Measurements from ENCODE around the gene FRMD4A.
"Not testable (repeated sequence)": the region's sequence is repeated elsewhere in the genome, so short reads cannot be mapped to it uniquely, and the experiment has no call there.

Gene FRMD4A

DNA sequence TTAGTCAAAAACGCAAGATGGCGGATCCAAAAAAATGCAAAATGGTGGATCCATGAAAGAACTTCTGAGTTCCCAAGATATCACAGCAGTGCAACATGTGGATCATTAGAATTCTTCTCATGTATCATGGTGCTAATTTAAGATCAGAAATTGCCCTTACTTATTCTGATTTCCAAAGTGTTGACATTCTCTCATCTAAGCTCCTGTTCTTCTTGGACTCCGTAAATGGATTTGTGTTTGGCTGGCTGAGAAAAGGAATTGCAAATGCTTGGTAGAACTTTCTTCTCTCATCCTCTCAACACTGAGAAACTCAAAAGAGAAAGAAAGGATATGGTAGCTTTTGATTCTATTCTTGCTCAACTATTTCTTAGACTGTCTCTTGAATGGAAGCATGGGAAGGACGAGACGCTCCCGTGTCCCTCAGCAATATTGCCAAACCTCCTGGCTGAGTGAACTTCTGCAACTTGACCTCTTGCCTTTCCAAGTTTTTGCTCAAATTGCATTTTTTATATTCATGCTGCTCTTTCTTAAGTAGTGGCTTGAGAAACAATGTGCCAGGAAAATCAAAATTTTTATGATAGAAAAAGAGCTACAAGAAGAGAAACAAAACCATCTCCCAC, 44.7 kb downstream of the FRMD4A start:
- no peak for DNase-seq

GRCh38 chr10:14282276-14282675, 48.4 kb downstream of the FRMD4A start:
- no peak for DNase-seq

GRCh38 chr10:14278533-14278932, 52.2 kb downstream of the FRMD4A start:
- no peak for DNase-seq

DNA sequence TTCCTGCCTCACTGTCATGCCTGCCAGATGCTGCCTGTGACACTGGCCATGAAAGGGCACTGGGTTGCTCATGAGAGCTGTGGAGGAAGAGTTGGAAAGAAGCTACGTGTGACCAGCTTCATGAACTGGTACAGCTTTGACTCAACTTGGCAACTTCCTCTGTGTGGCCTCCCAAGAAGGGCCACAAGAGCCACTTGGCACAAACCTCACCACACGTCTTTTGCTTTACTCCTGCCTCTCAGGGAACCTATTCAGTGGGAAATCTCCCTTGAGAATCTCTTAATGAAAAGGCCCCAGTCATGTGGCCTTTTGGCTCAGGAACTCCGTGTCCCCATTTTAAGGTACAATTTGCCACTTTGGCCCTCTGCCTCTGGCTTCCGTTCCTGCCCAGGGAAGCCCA, 54.5 kb downstream of the FRMD4A start:
- no peak for DNase-seq

DNA sequence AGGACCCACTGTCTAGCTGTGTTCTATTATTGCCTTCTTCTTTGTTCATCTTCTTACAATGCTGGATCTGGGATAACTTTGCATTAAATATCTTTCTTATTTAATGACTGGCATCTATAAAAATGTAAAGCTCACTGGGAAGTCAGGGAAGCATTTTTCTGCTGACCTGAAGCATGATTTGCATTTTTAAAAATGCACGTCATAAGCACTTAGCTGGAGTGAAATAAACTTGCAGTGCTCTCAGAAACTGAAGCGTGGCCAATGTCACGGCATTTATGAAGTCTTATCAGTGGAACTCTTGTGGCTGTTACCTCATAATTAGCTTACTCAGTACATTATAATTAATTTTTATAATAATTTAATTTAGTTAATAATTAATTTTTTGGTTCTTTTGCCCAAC, 59.1 kb downstream of the FRMD4A start:
- DNase-seq, result no peak

- no peak for DNase-seq
These were observed 60.4 kb downstream of the FRMD4A start for GRCh38 chr10:14270370-14270769.

GRCh38 chr10:14265709-14266108, 65.0 kb downstream of the FRMD4A start:
- DNase-seq, result no peak

DNA sequence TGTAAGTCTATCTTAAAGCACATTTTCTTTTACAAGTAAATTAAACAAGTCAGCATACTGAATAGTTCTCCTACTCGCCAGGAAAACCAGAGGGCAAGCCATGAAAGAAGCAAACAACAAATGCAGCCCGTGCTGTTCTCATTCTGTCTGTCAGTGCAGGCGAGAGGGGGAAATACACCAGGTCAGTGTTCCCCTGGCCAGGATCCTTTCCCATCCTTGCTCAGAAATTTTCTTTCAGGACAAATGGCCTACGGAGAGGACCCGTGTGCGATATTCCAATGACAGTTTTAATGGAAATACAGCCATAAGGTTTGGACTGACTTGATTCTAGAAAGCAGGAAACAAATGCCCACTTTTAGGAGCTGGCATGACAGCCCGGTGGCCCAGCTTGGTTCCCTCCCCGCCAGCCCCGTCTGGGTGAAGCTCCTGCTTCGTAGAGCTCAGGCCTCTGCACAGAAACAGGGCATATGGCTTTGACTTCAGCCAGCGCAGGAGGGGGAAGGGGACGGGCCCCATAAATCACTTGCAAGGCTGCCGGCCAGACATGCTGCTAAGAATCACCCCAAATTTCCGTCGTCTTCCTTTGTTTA, 67.8 kb downstream of the FRMD4A start:
- no peak for DNase-seq

DNA sequence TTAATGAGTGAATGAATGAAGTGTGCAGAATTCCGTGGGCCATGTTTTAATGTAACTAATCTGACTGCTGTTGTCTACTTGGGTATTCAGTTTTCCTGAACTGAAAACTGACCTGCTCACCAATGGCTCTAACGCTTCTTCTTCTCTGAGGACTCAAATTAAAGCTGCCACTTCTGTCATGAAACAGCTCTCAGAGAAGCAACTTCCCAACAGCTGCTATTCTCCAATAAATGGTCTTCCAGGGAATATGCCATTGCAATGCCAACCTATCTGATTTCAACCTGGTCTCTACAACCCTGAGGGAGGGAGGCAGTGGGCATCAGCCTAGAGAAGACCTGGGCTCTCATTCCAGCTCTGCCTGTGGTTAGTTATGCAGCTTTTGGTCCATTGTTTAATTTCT, 69.4 kb downstream of the FRMD4A start:
- DNase-seq, result no peak

DNA sequence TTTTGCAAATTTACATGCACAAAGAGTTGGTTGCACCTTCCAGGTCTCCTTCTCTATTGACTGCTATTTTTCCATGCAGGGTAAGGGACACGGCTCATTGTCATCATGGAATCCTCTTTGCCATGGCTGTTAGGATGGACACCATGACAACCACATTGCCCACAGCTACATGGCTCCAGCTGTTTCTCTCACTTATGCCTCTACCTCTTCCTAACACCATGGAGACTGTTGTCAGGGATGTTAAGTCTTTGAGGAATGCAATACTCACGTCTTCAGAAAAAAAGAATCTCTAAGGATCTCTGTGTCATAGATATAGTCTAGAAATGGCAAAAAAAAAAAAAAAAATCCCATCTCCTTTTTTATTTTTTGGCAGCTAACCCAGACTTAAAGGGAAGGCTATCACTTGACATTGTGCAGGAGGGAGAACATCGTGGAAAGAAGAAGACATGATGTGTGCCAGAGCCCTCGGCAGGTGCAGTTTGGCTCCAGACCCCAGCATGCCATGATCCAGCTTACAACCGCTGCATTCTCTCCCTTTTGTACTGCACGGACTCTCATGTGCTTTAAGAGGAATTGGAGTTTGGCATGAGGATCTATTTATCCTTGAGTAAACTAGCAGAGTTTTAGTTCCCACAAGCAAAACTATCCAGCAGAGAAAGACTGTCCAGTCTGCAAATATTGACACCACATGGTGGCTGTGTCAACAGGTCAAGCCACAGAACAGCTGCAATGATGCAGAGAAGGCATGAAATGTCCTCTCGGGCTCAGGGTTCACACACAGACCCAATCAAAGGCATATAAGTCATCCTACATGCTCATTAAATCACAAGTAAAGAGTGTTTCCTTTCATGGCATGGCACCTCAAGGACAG, 70.8 kb downstream of the FRMD4A start:
- DNase-seq, result no peak

DNA sequence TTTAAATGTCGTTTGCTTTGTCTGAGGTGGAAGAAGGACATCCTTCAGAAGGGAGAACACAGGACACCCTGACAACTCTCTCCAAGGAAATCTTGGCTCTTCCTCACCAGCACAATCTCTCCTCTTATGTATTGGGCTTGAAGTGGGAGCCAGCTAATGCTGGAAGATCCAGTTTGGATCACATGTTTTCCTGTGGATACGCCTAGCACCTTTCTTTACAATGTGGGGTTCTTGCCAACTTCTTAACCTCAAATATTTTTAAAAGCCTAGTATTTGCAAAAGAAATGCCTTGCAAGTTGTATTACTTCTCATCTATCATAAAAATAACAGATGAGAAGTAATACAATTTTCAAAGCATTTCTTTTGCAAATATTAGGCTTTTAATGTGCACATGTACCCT, 76.4 kb downstream of the FRMD4A start:
- no peak for DNase-seq

- DNase-seq, result no peak
These were observed 77.0 kb downstream of the FRMD4A start for GRCh38 chr10:14253711-14254110.

DNA sequence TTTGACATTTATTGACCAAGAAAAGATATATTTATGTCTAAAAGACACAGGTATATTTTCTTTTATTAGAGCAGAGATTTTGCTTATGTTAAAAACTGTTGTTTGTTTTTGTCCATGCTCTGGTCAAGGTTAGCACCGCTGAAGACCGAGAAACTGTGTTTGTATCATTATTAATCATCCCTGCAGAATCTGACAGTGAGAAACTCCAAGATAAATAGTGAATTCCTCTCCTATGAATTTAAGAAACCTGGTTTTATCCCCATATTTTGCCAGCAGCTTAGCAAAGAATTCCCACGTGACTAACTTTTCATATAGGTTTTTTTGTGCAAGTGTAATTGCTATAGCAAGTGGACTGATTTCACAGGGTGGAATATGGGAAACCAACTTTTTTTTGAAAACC, 77.6 kb downstream of the FRMD4A start:
- DNase-seq, result no peak

DNA sequence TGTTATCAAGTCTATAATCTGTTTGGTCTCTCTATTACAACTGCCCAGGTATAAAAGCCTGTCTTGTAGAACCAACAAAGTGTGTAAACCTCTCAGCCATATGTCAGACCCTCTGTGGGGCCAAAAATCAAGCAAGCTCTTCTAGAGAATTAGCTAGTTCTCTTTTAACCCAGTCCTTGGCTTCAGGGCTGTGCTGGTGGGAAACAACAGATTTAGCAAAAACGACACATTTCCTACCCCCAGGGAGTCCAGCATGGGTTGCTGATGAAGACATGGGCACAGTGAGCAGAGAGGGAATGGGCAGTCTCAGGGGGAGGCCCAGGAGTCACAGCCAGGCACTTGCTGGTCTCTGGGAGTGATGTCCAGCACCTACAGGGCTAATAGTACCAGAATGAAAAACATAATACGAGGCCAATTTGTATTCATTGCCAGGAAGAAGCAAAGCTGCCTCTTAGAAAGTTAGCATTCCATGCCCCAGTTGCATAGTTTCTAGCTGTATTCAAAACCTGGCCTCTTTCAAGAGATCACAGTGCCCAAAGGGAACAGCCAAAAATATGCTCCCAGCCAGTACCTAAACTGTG, 80.1 kb downstream of the FRMD4A start:
- DNase-seq, result no peak

DNA sequence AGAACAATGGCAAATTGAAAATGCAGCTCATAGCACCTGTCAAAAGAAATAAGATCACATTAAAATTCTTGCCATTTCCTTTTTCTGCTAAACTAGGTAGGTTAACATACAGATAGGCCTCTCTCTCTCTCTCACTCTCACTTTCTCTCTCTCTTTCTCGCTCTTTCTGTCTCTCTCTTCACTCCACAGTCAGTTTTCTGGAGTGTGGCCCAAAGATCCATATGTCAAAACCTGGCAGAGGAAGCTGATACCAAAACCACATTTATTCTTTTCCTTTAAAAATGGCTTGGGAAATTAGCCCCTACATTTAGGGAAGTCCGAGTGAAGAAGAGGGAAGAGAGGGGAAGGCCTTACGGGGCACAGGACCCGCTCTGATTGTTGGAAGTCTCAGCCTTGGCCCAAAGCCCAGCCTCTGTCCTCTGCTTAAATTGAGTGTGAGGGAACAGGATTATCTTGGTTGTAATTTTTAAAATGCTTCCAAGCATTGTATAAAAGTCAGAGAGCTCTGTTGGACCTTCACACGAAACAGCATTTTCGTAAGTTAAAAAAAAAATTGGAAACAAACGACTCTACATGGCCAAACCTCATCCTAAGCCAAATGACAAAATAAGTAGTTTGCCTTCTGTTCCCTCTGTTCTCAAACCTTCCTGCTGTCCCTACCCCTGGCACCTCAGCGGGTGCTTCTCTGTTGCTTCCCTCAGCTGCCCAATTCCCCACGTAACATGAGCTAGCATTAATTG, 83.2 kb downstream of the FRMD4A start:
- DNase-seq, result no peak

DNA sequence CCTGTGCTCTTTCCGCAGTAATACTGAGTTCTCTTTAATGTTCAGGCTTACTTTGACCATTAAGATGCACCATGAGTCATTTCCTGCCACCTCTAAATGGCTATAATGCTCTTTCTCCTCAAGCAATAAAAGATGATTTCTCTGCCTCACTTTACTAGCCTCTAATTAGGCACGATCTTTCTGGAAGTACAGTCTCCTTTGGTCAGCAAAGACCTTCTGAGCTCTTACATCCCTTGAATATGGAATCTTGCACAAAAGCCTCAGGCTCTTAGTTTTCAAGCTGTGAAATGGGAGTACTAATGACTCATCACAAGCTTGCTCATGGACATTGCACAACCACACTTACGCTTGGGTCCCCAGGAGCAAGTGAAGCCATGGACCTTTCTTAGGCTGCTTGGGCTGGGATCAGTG, 85.9 kb downstream of the FRMD4A start:
- no peak for DNase-seq

DNA sequence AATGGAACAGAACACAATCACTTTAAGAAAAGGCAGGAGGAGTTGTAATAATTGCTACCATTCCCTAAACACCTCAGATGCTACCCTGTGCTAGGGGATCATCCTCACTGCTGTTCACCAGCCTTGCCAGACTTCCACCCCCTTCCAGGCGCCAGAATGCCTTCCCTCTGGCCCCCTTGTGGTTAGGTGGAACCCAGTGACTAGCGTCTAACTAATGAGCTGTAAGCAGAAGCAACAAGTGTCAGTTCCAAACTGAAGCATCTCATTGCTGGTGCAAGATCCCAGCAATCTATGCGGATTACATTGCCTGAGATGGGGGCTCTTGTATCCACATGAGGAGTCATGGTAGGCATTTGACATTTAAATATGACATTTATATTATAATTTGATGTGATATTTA, 86.6 kb downstream of the FRMD4A start:
- DNase-seq, result no peak

DNA sequence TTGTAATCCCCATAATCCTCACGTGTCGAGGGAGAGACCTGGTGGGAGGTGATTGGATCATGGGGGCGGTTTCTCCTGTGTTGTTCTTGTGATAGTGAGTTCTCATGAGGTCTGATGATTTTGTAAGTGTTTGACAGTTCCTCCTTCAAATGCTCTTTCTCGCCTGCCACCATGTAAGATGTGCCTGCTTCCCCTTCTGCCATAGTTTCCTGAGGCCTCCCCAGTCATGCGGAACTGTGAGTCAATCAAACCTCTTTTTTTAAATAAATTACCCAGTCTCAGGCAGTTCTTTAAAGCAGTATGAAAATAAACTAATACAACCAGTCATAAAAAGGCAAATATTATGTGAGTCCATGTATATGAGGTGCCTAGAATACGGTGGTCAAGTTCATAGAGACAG, 87.5 kb downstream of the FRMD4A start:
- DNase-seq, result no peak

DNA sequence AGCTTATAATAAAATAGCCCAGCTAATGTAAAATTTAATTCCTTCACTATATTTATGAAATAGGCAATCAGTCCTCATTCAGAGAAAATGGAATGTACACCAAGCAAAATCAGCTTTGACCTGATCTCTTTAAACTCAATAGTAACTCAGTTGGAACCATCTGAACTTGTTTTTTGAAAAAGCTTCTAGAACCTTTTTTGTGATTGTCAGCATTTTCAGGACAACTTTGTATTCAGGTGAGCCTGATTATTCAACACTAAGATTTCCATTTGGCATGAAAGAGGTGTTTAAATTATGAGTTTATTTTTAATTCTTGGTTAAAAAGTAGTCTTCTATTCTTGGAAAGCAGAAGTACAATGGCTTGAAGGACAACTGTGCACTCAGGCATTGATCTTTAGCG, 89.5 kb downstream of the FRMD4A start:
- no peak for DNase-seq

DNA sequence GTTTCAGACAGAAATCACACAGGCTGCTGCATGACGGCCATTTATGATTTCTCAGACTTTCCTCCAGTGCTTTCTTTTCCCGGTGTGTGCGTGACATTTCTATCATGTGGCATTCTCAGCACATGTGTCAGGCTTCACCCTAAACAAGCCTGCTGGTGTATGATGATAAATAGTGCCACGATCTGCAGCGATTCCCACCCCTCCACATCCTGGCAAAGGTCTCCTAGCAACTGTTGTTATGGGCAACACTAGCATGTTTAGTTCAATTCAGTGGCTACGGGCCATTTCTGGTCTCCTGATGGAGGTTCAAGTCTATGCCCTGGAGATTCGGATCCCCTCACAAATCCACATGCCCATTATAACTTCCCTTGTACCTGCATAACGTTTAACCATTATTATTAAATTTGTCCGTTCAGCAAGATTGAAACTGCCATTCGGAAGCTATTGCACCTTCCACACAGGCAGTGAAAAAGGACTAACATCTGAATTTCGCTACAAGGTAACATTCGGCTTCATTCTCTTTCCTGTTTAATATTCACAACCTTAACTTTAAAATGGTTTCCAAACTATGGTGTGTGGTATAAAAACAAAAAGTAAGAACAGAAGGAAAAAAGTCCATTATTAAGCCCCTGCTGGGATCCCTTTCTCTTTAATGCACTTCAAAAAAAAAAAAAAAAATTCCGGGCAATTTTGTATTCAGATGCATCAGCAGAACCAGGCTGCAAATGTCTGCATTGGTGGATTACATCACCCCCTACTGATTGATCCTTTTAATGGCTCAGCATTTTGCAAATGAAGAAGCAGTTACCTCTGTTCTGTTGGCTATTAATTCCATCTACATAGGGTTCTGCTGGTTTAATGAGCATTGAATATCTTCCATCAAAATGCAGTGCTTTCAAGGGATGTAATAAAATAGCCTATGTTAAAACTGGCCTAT, 90.2 kb downstream of the FRMD4A start:
- DNase-seq, result no peak

GRCh38 chr10:14238659-14239058, 92.1 kb downstream of the FRMD4A start:
- not testable (repeated sequence) for DNase-seq

- no peak for DNase-seq
These were observed 94.4 kb downstream of the FRMD4A start for GRCh38 chr10:14236341-14236740.
